Sigmoid colon (tissue), 7 donors: ENCODE measurements around the gene IFI44. TPM values are rescaled to one million over a fixed set of nuclear protein-coding genes. Genes with fewer than 3 reads are reported as not detected.

Source experiments
- DNase-seq: peaks from one replicate; pipeline ENCODE4 v3.0.0-alpha.2; 2019
- H3K27ac ChIP-seq, 4 donors: fragments of 200-600 bp; sonication (generic); one replicate each; pipeline ENCODE4 v1.5.1; 2016 to 2019; ENCODE audit warnings: mild to moderate bottlenecking in 1 of 4
- H3K27me3 ChIP-seq, 3 donors: fragments of 200-600 bp; sonication (generic); one replicate each; pipeline ENCODE4 v1.5.1; 2019; ENCODE audit warnings: mild to moderate bottlenecking in 1 of 3
- H3K36me3 ChIP-seq, 4 donors: fragments of 200-600 bp; sonication (generic); one replicate each; pipeline ENCODE4 v1.5.1; 2016 to 2019
- H3K4me1 ChIP-seq, 4 donors: fragments of 200-600 bp; sonication (generic); one replicate each; pipeline ENCODE4 v1.5.1; 2017 to 2019
- H3K4me3 ChIP-seq, 4 donors: fragments of 200-600 bp; sonication (generic); one replicate each; pipeline ENCODE4 v1.5.1; 2017 to 2019; ENCODE audit warnings: mild to moderate bottlenecking in 2 of 4, moderate library complexity in 1 of 4
- H3K9me3 ChIP-seq, 4 donors: fragments of 200-600 bp in 3 of 4; sonication (generic) in 3 of 4; one replicate each; pipeline versions ENCODE4 v1.5.1 to v1.6.1; 2013 to 2019
- CTCF ChIP-seq, 4 experiments: fragments of 450-650 bp in 3 of 4; fragments of 200-600 bp in 1 of 4; IDR thresholded peaks; one replicate each; pipeline ENCODE4 v1.5.1; 2016 to 2019; ENCODE audit warnings: antibody characterized with exemption in 4 of 4, mild to moderate bottlenecking in 3 of 4, moderate library complexity in 2 of 4
- EP300 ChIP-seq, 4 donors: sonication (generic); formaldehyde crosslinking; IDR thresholded peaks; one replicate each; pipeline ENCODE4 v1.6.1; 2017; ENCODE audit warnings: antibody characterized with exemption in 4 of 4
- POLR2A ChIP-seq, 2 donors: fragments of 450-650 bp; IDR thresholded peaks; one replicate each; pipeline ENCODE4 v1.6.1; 2016; ENCODE audit warnings: antibody characterized with exemption in 2 of 2, mild to moderate bottlenecking in 2 of 2, moderate library complexity in 2 of 2
- POLR2AphosphoS5 ChIP-seq, 4 donors: sonication (generic); formaldehyde crosslinking; IDR thresholded peaks; one replicate each; pipeline ENCODE4 v1.6.1; 2017; ENCODE audit warnings: antibody characterized with exemption in 4 of 4
- WGBS, 2 donors: extraction: QIAGEN DNeasy Blood & Tissue Kit; methylation state at CpG; one replicate each; pipeline ENCODE4 v1.1.7; 2013; 5-methylcytosine and 5-hydroxymethylcytosine counted together
- intact Hi-C: fragments of 100-400 bp; cut with DNase I; formaldehyde crosslinking; loops from one replicate; pipeline ENCODE4 v1.15.1; 2023
- polyA plus RNA-seq, 3 donors: library from polyadenylated mRNA; stranded (reverse); fragments of 200-250 nt; gene quantifications; one replicate each; pipeline ENCODE4 v1.2.3, GENCODE V29; 2013
- total RNA-seq, 4 donors: library from RNA; depleted of rRNA; stranded (reverse); fragments of >200 nt; gene quantifications; one replicate each; pipeline ENCODE4 v1.1.0, GENCODE V29; 2016
- donor health status: healthy with polysubstance abuse.
- donor health status: Bipolar disorder and iron deficiency.
- donor health status: healthy.

IFI44 gene
- total and polyA plus RNA-seq, 7 donors: 3.9 to 29.5 (median 17.5) TPM

GRCh38 chr1:78652019-78652560 is 2.5 kb downstream of the IFI44 start:
- TF ChIP-seq POLR2AphosphoS5 (IDR thresholded peaks at IDR 0.05): no peak
- TF ChIP-seq CTCF (IDR thresholded peaks at IDR 0.05): no peak
- TF ChIP-seq POLR2A (IDR thresholded peaks at IDR 0.05): no peak
- no peak for TF ChIP-seq EP300 (IDR thresholded peaks at IDR 0.05)
- H3K9me3 ChIP-seq: no peaks in the 10 kb centered on the region
- WGBS, 2 donors: 88 to 91% methylated on average over 17 of the region's 17 CpGs
- intact Hi-C loops: no loop called here
- peak overlapping the region in 1 of 4 donors; percentile 2 for H3K27ac ChIP-seq
- peaks cover 0 to 4% (median 0%) of the 10 kb centered on the region in 4 donors for H3K36me3 ChIP-seq
- no peak for DNase-seq
- H3K4me1 ChIP-seq: peaks cover 0 to 11% (median 4%) of the 10 kb centered on the region in 4 donors
- no peaks in the 10 kb centered on the region for H3K27me3 ChIP-seq
- H3K4me3 ChIP-seq: peak overlapping the region in 3 of 4 donors; percentile 28 to 40 (median 38)

- TF ChIP-seq POLR2AphosphoS5 (IDR thresholded peaks at IDR 0.05) (no peak), POLR2A (IDR thresholded peaks at IDR 0.05) (no peak), EP300 (IDR thresholded peaks at IDR 0.05) (no peak), CTCF (IDR thresholded peaks at IDR 0.05) (no peak)
- DNase-seq: no peak
- WGBS, 2 donors: 95 to 100% methylated on average over 1 of the region's 1 CpG
- H3K9me3 ChIP-seq: no peaks in the 10 kb centered on the region
- H3K27me3 ChIP-seq: no peaks in the 10 kb centered on the region
- intact Hi-C loops: no loop called here
- H3K27ac ChIP-seq: no peak overlapping the region
- H3K4me3 ChIP-seq: no peak overlapping the region
- no peaks in the 10 kb centered on the region for H3K4me1 ChIP-seq
- peaks cover 0 to 40% (median 6%) of the 10 kb centered on the region in 4 donors for H3K36me3 ChIP-seq
Observed at GRCh38 chr1:78658901-78659300, 9.3 kb downstream of the IFI44 start.

- TF ChIP-seq POLR2AphosphoS5 (IDR thresholded peaks at IDR 0.05) (no peak), EP300 (IDR thresholded peaks at IDR 0.05) (no peak), POLR2A (IDR thresholded peaks at IDR 0.05) (no peak), CTCF (IDR thresholded peaks at IDR 0.05) (no peak)
- Histone ChIP-seq H3K27me3 (no peaks in the 10 kb centered on the region), H3K4me1 (no peaks in the 10 kb centered on the region), H3K36me3 (peaks cover 0 to 33% (median 5%) of the 10 kb centered on the region in 4 donors), H3K27ac (no peak overlapping the region), H3K9me3 (no peaks in the 10 kb centered on the region), H3K4me3 (no peak overlapping the region)
- no peak for DNase-seq
- intact Hi-C loops: no loop called here
- WGBS, 2 donors: 84 to 86% methylated on average over 2 of the region's 2 CpGs
Observed at GRCh38 chr1:78663923-78664322, 14.3 kb downstream of the IFI44 start.

- DNase-seq: no peak
- Histone ChIP-seq H3K4me3 (no peak overlapping the region), H3K27me3 (no peaks in the 10 kb centered on the region), H3K4me1 (no peaks in the 10 kb centered on the region), H3K9me3 (no peaks in the 10 kb centered on the region), H3K36me3 (peaks cover 0 to 24% (median 2%) of the 10 kb centered on the region in 4 donors), H3K27ac (no peak overlapping the region)
- intact Hi-C loops: no loop called here
- no peak for TF ChIP-seq CTCF (IDR thresholded peaks at IDR 0.05)
- no peak for TF ChIP-seq EP300 (IDR thresholded peaks at IDR 0.05)
- no peak for TF ChIP-seq POLR2A (IDR thresholded peaks at IDR 0.05)
- TF ChIP-seq POLR2AphosphoS5 (IDR thresholded peaks at IDR 0.05): no peak
- WGBS, 2 donors: 94 to 96% methylated on average over 1 of the region's 1 CpG
Observed at GRCh38 chr1:78664763-78665162, 15.1 kb downstream of the IFI44 start.

- Histone ChIP-seq H3K27me3 (no peaks in the 10 kb centered on the region), H3K4me3 (no peak overlapping the region), H3K36me3 (peaks cover 0 to 20% (median 0%) of the 10 kb centered on the region in 4 donors), H3K4me1 (no peaks in the 10 kb centered on the region), H3K27ac (no peak overlapping the region), H3K9me3 (no peaks in the 10 kb centered on the region)
- intact Hi-C loops: no loop called here
- DNase-seq: no peak
- TF ChIP-seq CTCF (IDR thresholded peaks at IDR 0.05): no peak
- no peak for TF ChIP-seq EP300 (IDR thresholded peaks at IDR 0.05)
- no peak for TF ChIP-seq POLR2A (IDR thresholded peaks at IDR 0.05)
- no peak for TF ChIP-seq POLR2AphosphoS5 (IDR thresholded peaks at IDR 0.05)
- WGBS, 2 donors: 93 to 95% methylated on average over 6 of the region's 6 CpGs
Observed at GRCh38 chr1:78665809-78666208, 16.2 kb downstream of the IFI44 start.
